HG03095 (cell line): Measurements from ENCODE around the gene TK2.

ENCODE experiments used
- ATAC-seq: cut with Tn5 transposase; IDR thresholded peaks from one replicate; pipeline ENCODE4 v1.9.1; 2021; ENCODE audit warnings: moderate library complexity; ENCODE audit not compliant: unreplicated experiment

Gene TK2

DNA sequence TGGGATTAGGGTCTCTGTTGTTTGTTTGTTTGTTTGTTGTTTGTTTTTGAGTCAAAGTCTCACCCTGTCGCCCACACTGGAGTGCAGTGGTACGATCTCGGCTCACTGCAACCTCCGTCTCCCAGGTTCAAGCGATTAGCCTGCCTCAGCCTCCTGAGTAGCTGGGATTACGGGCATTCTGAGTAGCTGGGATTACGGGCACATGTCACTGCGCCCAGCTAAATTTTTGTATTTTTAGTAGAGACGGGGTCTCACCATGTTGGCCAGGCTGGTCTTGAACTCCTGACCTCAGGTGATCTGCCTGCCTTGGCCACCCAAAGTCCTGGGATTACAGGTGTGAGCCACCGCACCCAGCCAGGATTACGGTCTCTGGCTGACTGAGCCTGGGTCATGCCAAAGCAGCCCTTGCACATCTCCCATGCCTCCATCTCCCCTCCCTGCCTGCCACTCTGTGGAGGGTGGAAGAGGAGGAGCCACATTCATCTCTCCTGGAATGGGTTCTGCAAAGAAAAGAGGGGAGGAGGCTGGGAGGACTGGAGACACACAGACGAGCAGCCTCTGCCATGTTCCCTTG, 63.6 kb downstream of the TK2 start:
- ATAC-seq, result no peak

DNA sequence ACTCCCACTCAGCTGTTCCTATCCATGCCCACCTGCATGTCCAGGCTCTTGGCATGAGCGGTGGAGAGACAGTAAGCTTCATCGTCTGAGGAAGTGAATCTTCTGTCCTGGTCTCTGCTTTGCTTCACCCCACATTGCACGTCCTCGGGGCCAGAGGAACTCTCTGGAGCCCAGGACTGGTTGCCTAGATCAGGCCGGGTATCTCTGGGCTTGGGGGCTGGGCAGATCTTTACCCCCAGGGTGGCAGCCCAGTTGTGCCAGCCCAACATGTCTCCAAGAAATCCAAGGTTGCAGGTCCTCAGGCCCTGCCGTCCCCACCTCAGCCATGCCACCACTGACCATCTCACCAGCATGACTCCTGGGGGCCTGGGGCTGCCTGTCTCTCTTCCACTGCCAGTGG, 64.5 kb downstream of the TK2 start:
- ATAC-seq, result no peak

DNA sequence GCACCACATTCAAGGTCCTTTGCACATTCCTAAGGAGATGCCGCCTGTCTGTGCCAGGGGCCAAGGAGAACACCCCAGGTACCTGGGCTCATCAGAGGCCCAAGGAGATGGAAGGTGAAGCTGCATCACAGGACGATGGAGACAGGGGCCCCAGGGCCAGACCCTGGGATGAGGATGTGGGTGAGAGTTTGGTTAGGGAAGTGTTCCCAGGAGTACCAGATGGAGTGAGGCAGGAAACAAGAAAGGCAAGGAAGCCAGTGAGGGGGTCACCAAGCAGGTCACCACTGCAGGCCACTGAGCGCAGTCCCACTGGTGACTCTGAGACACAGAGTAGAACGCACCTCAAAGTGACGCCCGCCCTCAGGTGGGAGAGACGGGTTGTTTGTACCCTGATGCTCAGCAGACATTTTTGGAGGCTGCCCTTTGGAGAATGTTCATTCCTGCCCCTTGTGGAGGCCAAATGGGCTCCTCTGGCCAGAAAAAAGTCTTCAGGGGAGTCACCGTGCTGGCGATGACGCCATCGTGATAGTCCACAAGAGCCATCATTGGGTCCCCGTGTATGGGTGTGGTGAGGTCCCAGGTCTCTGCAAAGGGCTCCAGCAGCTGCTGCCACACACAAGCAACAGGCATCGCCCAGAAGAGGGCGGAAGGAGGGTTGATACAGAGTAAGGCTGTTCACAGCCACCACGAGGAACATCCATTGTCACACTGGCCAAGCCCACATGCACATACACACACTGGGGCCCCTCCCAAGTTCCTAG, 65.3 kb downstream of the TK2 start:
- no peak for ATAC-seq

DNA sequence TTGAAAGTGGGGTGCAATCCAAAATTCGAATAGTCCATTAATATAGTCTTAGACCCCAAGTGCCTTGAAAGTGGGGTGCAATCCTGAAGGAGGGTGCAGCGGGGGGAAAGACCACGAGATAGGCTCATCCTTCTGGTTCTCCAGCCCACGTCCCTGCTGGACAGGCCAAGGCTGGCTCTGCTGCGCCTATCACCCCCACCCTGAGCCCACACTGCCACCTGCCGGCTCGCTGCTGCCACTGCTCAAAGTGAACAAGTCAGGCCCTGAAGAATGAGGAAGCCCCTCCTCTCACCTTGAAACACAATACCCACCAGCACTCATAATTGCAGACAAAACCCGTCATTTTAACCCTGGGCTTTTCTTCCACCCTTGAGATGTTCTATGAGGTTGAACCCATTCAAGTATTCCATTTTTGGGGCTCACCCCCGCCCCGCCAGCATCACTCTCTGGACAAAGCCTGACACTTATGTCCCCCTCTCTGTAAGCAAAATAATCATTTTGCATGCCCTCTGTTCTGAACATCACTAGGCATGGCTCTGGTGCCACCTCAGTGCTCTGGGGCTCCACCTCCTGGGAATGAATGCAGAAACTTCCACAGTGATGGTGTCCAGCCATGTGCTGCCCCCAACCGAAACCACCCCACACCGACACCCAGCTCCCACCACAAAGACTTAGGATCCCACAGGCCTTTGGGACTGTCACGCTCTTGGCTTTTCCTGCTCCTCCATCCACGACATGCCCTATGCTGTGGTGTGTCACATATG, 66.1 kb downstream of the TK2 start:
- no peak for ATAC-seq

DNA sequence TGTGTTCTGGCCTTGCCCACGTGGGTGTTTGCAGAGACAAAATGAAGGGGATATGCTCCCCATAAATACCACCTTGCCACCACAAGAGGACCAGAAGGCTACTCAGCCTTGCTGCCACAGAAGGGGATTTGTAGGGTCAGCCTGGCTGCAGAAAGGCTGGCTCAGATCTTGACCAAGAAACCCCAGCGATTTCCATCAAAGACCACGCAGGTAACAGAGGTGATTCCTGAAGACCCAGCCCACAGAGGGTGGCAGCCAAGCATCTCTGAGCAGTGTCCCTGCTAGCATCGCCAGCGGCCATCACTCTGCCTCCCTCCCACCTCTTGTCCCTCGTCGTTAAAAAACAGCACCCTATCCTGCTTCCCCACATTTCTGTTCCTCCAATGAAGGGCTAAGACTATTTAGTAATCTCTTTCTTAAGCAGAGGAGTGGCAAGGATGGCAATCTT, 68.0 kb downstream of the TK2 start:
- no peak for ATAC-seq

DNA sequence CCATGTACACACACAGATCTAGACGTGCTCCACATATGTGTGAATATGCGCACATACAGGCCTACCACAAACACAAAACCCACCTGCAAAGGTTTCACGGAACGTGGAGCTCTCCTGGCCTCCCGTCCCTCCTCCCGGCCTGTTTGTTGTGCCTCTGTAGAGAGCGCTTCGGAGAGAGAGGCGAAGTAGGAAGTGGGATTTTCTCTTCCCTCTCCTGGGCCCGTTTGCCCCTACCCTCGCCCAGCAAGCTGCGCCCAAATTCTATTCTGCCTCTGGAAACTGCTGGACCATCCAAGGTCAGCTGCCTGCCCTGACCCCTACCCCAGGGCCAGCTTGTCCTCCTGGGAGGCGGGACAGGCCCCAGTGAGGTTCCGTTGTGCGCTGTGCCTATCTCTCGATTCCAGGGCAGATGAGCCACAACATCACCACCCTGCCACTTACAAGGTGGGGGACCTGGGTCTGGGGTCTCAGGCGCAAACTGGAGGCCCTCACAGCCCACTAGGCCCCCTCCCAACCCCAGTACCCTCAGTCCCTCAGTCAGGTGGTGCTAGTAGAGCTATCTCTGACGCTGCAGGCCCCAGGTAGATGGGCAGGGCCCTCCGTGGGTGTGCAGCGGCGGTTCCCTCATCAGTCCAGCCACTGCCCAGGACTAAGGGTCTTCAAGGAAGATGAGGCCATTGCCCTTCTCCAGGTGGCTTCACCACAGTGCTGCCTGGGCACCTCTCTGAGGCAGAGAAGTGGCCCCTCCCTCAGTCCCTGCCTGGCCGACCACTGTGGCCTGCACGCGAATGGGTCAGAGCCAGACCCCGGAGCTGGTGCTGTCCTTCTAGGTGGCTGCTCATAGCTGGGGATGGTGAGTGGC, 68.6 kb downstream of the TK2 start:
- no peak for ATAC-seq

DNA sequence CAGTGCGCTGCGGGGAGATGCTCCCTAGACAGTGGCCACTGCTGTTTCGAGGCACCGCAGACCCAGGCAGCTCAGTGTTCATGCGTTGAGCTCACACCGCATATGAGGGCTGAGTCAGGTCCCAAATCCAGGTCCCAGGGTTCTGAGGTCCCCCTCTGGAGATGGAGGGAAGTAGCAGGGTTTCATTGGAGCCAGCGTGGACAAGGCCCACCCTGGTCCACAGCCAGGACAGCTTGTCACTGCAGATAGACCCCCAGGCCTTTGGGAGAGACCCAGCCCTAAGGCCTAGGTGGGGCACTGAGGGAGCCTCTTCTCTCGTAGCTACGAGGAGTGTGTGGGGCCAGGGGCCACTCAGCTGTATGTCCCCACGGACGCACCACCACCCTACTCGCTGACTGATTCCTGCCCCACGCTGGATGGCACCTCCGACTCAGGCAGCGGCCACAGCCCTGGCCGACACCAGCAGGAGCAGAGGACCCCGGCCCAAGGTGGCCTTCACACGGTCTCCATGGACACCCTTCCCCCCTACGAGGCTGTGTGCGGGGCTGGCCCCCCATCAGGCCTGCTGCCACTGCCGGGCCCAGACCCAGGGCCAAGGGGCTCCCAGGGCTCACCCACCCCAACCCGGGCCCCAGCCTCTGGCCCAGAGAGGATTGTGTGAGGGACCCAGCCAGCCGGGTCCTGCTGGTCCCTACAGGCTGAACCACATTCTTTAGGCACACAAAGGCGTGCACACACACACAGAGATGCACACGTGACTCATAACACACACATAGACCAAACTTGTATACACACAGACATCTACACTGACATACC, 69.4 kb downstream of the TK2 start:
- ATAC-seq, result no peak

DNA sequence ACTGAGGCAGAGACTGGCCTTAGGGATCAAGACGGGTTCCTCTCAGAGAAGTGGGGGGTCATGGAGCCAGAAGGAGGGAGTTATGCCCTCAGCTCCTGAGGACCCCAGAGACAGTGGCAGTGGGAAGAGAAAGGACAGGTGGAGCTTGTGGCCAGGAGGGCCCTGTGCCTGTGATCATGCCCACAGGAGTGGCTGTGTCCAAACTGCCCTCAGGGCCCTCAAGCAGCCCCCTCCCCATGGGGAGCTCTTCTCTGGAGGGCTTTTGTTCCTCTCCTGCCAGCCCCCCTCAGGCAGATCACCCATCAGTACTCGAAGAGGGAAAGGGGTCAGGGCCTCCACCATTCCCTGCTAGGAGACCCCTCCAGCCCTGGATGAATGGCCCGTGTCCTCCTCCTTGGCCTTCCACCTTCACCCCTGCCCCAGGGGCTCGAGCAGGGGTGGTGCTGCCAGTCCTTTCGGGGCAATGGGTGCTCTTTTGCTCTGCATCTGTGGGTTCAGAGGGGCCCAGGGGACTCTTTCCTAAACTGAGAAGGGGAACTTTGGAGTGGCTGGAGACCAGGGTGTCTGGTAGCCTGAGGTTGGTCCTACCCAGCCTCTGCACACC, 70.2 kb downstream of the TK2 start:
- no peak for ATAC-seq

DNA sequence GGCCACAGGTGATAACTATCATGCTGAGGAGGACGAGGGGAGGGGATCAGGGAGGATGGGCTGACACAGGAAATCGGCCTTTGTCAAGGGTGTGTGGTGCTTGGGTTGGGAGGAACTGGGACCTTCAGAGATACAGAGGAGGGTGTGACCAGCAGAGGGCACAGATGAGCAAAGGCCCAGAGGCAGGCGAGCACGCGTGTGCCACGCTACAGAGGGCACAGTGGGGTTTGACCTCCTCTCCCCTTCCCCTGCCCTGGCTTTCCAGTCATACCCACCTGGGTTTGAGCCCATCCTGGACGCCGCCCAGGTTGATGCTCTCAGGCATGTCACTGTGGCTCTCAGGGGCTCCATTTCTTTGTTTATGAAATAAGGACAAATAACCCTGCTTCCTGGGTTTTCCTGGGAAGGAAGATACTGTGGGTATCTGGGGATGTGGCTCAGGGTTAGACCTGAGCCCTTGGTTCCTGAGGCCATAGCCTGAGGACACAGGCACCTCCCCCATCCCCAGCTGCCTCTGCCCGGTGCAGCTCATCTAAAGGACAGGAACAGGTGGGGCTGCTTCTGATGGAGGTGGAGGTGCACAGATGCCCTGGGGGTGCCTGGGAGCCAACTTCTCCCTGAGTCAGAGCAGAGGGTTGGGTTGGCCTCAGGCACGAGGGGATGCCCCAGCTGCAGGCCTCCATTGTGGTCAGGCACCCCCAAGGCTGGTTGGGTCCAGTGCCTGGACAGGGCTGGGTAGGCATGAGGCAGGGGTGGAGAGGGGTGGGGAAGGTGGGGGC, 71.0 kb downstream of the TK2 start:
- ATAC-seq, result no peak

DNA sequence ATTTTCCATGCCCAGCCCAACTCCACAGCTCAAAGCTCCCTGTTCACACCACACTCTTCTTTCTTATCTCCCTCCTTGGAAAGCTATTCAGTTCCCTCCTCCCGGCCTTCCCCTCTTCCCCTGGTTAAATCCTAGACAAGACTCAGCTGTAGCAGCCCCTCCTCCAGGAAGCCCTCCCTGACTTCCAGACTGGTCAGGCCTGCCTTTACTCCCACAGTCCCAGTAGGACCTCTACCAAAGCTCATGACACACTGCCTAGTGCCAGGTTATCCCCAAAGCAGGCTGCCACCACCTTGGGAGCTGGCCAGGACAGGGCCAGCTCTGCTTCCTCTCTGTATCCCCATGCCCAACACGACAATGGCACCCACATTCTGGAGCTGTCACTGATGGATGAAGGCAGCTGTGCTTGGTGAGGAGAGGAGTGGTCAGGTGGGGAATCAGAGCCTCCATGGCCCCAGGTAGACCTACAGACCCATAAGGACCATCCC, 72.8 kb downstream of the TK2 start:
- no peak for ATAC-seq

DNA sequence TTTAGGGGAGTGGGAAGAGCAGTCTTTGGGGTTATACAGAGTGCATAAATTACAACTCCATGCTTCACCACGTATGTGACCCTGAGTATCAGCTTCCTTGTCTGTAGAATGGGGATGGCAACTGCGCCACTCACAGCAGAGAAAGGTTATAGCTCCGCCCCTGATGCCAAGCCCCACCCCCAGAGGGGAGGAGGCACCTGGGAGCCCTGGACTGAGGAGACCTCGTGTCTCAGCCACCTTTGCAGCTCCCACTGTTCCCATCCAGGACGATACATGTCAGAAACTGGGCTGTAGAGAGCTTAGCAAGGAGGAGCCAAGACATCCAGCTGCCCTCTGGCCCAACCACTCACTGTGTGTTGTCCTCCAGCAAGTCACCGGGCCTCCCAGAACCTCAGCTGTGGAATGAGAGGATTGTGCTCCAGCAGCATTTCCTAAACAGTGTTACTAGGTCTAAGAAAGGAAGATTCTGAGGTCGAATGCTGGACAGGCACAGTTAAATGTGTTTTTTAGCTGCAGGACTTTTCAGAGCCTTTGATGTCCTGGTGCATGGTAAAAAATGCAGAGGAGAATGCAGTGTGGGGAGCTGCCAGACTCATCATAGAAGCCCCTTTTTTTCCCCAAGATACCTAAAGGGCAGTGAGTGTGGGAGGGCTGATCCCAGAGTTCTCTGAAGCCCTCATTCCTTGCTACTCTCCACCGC, 73.4 kb downstream of the TK2 start:
- no peak for ATAC-seq

DNA sequence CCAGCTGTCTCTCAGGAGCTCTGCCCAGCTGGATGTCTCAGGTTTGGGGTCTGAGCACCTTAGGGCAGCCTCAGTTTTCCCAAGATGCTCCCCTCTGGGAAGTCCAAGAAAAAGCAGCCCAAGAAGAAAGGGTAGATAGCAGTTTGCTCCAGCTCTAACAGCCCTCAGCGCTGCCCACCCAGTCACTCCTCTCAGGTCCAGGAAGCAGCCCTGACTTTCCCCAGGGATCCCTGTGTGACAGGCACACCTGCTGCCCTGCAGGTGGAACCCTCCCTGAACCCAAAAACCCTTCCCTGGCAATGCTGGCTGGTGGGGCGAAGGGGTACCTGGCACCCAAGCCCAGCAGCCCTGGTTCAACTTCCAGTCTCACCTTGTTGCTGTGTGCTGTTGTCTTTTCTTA, 74.7 kb downstream of the TK2 start:
- no peak for ATAC-seq

DNA sequence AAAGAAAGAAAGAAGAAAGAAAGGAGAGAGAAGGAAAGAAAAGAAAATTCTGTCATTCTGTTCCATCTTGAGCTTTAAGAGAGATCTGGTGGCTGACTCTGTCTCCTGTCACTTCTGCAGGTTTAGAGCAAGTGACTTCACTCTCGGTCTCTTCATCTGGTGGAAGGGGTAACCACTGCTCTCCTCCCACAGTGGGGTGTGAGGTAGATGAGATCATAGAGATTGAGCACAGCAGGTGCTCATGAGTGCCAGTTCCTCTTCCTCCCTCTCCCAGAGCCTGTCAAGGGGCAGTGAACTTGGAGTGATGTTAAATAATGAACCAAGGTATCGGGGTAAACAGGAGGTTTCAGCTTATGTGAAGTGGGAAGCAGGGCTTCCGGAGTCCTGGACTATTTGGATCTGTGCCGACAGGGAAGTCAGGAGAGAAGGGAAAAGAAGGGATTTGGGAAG, 75.1 kb downstream of the TK2 start:
- peak; percentile 76 for ATAC-seq

DNA sequence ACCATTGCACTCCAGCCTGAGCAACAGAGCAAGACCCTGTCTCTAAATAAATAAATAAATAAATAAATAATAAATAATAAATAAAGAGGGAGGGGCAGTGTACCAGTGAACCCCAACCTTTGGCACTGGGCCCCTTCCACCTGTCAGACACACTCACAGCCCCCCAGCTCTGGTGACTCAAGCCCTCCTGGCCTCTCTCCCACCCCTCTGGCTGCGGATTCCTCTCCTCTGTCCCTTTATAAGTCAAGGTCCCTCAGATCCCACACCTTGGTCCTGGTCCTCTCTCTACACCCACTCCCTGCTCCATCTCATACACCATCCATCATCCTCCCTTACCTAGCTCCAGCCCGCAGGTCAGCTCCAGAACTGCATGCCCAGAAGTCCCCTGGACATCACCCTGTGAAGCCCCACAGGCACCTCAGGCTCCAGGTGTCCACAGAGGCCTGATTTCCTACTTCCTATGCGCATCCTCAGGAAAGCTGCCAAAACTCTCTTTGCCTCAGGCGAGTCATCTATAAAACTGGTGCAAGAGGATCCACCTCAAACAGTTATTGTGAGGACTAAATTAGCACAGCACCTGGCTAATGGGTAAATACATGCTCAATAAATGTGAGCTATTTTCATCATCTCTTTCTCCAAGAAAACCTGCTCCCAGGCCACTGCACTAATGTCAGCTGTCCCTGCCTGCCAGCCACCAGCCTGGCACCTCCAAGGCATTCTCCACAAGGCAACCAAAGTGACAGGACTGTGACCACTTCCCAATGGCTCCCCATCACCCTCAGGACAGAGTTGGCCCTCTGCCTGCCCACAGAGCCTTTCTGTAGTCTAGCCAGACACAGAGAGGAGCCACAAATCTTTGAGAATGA, 76.0 kb downstream of the TK2 start:
- ATAC-seq, result no peak

DNA sequence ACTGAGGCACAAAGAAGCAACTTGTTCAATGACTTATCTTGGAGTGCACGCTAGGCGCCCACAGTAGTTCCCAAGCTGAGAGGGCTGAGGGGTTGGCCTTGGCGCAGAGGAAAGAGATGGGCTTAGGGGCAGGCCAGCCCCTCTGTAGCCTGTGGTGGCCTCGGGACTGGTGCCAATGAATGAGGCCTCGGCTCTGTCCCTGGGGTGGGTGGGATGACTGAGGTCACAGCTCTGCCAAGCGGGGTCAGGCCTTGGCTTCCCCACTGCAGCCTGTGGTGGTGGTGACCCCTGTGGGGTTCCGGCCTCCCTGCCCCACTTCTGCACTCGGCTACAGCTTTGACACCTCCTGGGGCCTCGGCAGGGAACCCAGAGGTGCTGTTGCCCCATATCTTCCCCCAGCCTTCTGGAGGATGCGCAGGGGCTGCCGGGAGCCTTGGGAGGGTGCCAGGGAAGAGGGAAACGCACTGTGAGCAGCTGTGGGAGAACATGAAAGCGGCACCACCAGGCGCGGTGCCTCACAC, 76.8 kb downstream of the TK2 start:
- ATAC-seq, result no peak

DNA sequence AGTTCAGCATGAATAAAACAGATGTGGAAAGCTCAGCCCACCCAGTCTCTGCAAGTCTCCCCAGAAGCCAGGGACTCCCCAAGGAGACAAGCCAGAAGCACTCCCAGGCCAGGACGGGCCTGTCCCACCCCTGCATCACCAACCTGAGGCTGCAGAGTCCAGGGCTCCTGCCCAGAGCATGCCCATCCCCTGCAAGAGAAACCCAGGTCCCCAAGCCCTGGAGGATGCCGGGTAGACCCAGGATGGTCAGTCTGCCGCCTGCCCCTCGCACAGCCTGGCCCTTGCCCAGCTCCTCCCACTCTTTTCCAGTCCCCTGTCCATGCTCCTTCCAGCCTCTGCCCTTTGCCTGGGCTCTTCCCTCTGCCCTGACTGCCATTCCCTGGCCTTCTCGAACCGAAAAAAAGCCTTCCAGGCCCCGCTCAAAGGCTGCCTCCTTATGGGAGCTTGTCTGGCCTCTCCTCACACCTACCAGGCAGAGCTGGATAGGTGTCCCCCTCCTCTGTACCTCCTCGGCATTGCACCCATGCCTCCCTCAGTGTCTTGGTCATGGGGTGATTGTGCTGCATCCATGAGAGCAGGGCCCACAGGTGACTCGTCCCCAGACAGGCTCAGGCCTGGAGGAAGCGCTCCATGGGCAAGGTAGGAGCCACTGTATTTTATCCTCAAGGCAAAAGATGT, 78.1 kb downstream of the TK2 start:
- no peak for ATAC-seq

DNA sequence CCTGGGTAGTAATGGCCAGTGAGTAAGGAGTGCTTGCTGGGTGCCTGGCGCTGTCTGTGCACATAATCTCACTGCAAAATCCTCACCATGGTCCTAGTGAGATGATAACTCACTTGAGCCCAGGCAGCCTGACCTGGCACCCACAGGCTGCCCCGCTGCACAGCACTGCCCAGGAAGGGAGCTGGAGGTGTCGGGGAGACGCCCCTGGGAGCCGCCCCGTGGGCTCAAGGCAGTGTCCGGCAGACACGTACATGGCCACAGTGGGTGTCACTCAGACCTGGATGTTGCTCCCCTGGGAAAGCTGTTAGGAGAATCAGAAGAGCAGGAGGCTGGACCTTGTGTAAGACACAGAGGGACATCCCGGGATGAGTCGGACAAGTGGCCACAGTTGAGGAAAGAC, 78.7 kb downstream of the TK2 start:
- no peak for ATAC-seq
